HG02970 (cell line): ENCODE data around the gene CAVIN3.

Source experiments
- ATAC-seq: cut with Tn5 transposase; IDR thresholded peaks from one replicate; pipeline ENCODE4 v1.9.1; 2021; ENCODE audit warnings: mild to moderate bottlenecking, moderate library complexity, moderate number of reproducible peaks; ENCODE audit not compliant: unreplicated experiment, low FRiP score

Gene CAVIN3

GRCh38 chr11:6320411-6321155, at the start of gene CAVIN3:
Gene CAVIN3, minus strand, starts transcription at chr11:6320501. Its CDS starts 25 bp downstream, at chr11:6320476.
- ATAC-seq, result no peak

- no peak for ATAC-seq
These were observed 45.4 kb upstream of the CAVIN3 start for GRCh38 chr11:6365659-6366058.

- peak; percentile 81 for ATAC-seq
These were observed 42.8 kb upstream of the CAVIN3 start for GRCh38 chr11:6362873-6363678.

GRCh38 chr11:6362185-6362872, 42.0 kb upstream of the CAVIN3 start:
- no peak for ATAC-seq

GRCh38 chr11:6360183-6360582, 39.9 kb upstream of the CAVIN3 start:
- ATAC-seq, result no peak

GRCh38 chr11:6357222-6357621, 36.9 kb upstream of the CAVIN3 start:
- no peak for ATAC-seq

- no peak for ATAC-seq
These were observed 36.3 kb upstream of the CAVIN3 start for GRCh38 chr11:6356503-6357055.

GRCh38 chr11:6354651-6355485, 34.6 kb upstream of the CAVIN3 start:
- ATAC-seq, result no peak

GRCh38 chr11:6353367-6353987, 33.2 kb upstream of the CAVIN3 start:
- ATAC-seq, result no peak

GRCh38 chr11:6351782-6352382, 31.6 kb upstream of the CAVIN3 start:
- ATAC-seq, result no peak

- no peak for ATAC-seq
These were observed 30.2 kb upstream of the CAVIN3 start for GRCh38 chr11:6350486-6350885.

- ATAC-seq, result no peak
These were observed 29.7 kb upstream of the CAVIN3 start for GRCh38 chr11:6350043-6350442.

- no peak for ATAC-seq
These were observed 25.1 kb upstream of the CAVIN3 start for GRCh38 chr11:6345366-6345765.

- ATAC-seq, result no peak
These were observed 16.0 kb upstream of the CAVIN3 start for GRCh38 chr11:6336293-6336692.

GRCh38 chr11:6334806-6335205, 14.5 kb upstream of the CAVIN3 start:
- ATAC-seq, result no peak

- ATAC-seq, result no peak
These were observed 12.8 kb upstream of the CAVIN3 start for GRCh38 chr11:6333095-6333494.

GRCh38 chr11:6332066-6332465, 11.8 kb upstream of the CAVIN3 start:
- no peak for ATAC-seq

- ATAC-seq, result no peak
These were observed 8.0 kb upstream of the CAVIN3 start for GRCh38 chr11:6328321-6328720.

- no peak for ATAC-seq
These were observed 7.5 kb upstream of the CAVIN3 start for GRCh38 chr11:6327806-6328205.
